ENCODE results near the gene IFT27.

GRCh38 chr22:36756031-36756430 lies 19.9 kb downstream of the IFT27 start:
- TF ChIP-seq CTCF (IDR thresholded peaks at IDR 0.05) (no peak), POLR2A (IDR thresholded peaks at IDR 0.05) (no peak)
